GM19328 (cell line): ENCODE data around the gene RAMP3.

Experiments used
- ATAC-seq: cut with Tn5 transposase; IDR thresholded peaks from one replicate; pipeline ENCODE4 v1.9.1; 2021; ENCODE audit warnings: mild to moderate bottlenecking, moderate library complexity; ENCODE audit not compliant: unreplicated experiment

RAMP3 gene

GRCh38 chr7:45178241-45179225, 20.9 kb downstream of the RAMP3 start:
- ATAC-seq, result no peak

GRCh38 chr7:45179666-45180065, 22.1 kb downstream of the RAMP3 start:
- no peak for ATAC-seq

- ATAC-seq, result no peak
These were observed 22.7 kb downstream of the RAMP3 start for GRCh38 chr7:45180084-45180986.

- ATAC-seq, result no peak
These were observed 23.8 kb downstream of the RAMP3 start for GRCh38 chr7:45181286-45181960.

- ATAC-seq, result no peak
These were observed 24.6 kb downstream of the RAMP3 start for GRCh38 chr7:45181991-45182855.

- ATAC-seq, result no peak
These were observed 25.5 kb downstream of the RAMP3 start for GRCh38 chr7:45182856-45183710.

- ATAC-seq, result no peak
These were observed 26.2 kb downstream of the RAMP3 start for GRCh38 chr7:45183711-45184210.

- ATAC-seq, result no peak
These were observed 26.9 kb downstream of the RAMP3 start for GRCh38 chr7:45184326-45185027.

- ATAC-seq, result no peak
These were observed 27.7 kb downstream of the RAMP3 start for GRCh38 chr7:45185028-45185863.

GRCh38 chr7:45185864-45186250, 28.3 kb downstream of the RAMP3 start:
- no peak for ATAC-seq

GRCh38 chr7:45186261-45186813, 28.7 kb downstream of the RAMP3 start:
- ATAC-seq, result no peak

- no peak for ATAC-seq
These were observed 29.7 kb downstream of the RAMP3 start for GRCh38 chr7:45187089-45187945.

GRCh38 chr7:45187946-45188411, 30.4 kb downstream of the RAMP3 start:
- no peak for ATAC-seq

- ATAC-seq, result no peak
These were observed 31.1 kb downstream of the RAMP3 start for GRCh38 chr7:45188736-45189135.

GRCh38 chr7:45189151-45189970, 31.8 kb downstream of the RAMP3 start:
- no peak for ATAC-seq
